GM21515 (cell line): ENCODE results near the gene COL5A3.
"Not testable (repeated sequence)": the region's sequence is repeated elsewhere in the genome, so short reads cannot be mapped to it uniquely, and the experiment has no call there.

ENCODE experiments used
- ATAC-seq: cut with Tn5 transposase; IDR thresholded peaks from one replicate; pipeline ENCODE4 v1.9.1; 2021; ENCODE audit not compliant: unreplicated experiment

COL5A3 gene

GRCh38 chr19:9972103-9972502, 38.2 kb downstream of the COL5A3 start:
- ATAC-seq: no peak

GRCh38 chr19:9971166-9971897, 39.0 kb downstream of the COL5A3 start:
- ATAC-seq: no peak

- no peak for ATAC-seq
These were observed 39.8 kb downstream of the COL5A3 start for GRCh38 chr19:9970481-9970880.

GRCh38 chr19:9969688-9969975, 40.7 kb downstream of the COL5A3 start:
- no peak for ATAC-seq

- no peak for ATAC-seq
These were observed 41.2 kb downstream of the COL5A3 start for GRCh38 chr19:9968820-9969687.

- no peak for ATAC-seq
These were observed 43.0 kb downstream of the COL5A3 start for GRCh38 chr19:9967326-9967725.

- ATAC-seq: no peak
These were observed 43.9 kb downstream of the COL5A3 start for GRCh38 chr19:9966448-9966847.

- no peak for ATAC-seq
These were observed 44.3 kb downstream of the COL5A3 start for GRCh38 chr19:9966024-9966423.

GRCh38 chr19:9962623-9963290, 47.5 kb downstream of the COL5A3 start:
- ATAC-seq: no peak

- no peak for ATAC-seq
These were observed 49.2 kb downstream of the COL5A3 start for GRCh38 chr19:9961103-9961502.

GRCh38 chr19:9958379-9958821, 51.9 kb downstream of the COL5A3 start:
- no peak for ATAC-seq

GRCh38 chr19:9956956-9957355, 53.3 kb downstream of the COL5A3 start:
- no peak for ATAC-seq

- ATAC-seq: no peak
These were observed 56.3 kb downstream of the COL5A3 start for GRCh38 chr19:9953802-9954542.

GRCh38 chr19:9952276-9952675, 58.0 kb downstream of the COL5A3 start:
- no peak for ATAC-seq

GRCh38 chr19:9947441-9947840, 62.9 kb downstream of the COL5A3 start:
- ATAC-seq: no peak

- ATAC-seq: not testable (repeated sequence)
These were observed 63.7 kb downstream of the COL5A3 start for GRCh38 chr19:9946528-9947125.

- ATAC-seq: no peak
These were observed 64.9 kb downstream of the COL5A3 start for GRCh38 chr19:9945319-9945966.

GRCh38 chr19:9943744-9944143, 66.6 kb downstream of the COL5A3 start:
- ATAC-seq: no peak

- ATAC-seq: no peak
These were observed 68.6 kb downstream of the COL5A3 start for GRCh38 chr19:9941671-9942070.

- ATAC-seq: no peak
These were observed 69.1 kb downstream of the COL5A3 start for GRCh38 chr19:9941231-9941630.
